HFFc6 (cell line): ENCODE measurements around the gene FER. TPM values are rescaled to one million over a fixed set of nuclear protein-coding genes. Genes with fewer than 3 reads are reported as not detected.
"Not testable (repeated sequence)": the region's sequence is repeated elsewhere in the genome, so short reads cannot be mapped to it uniquely, and the experiment has no call there.

ENCODE experiments used
- DNase-seq: peaks from one replicate; pipeline ENCODE4 v3.0.0-alpha.2; 2018
- H3K27ac Mint-ChIP-seq: 2 replicates; pipeline ENCODE4 v1.8.0; 2020; ENCODE audit warnings: mild to moderate bottlenecking, mixed read lengths
- H3K27me3 Mint-ChIP-seq: 2 replicates; pipeline ENCODE4 v1.8.0; 2021; ENCODE audit warnings: mild to moderate bottlenecking, moderate library complexity, mixed read lengths; ENCODE audit not compliant: insufficient read depth
- H3K36me3 Mint-ChIP-seq: 2 replicates; pipeline ENCODE4 v1.8.0; 2021; ENCODE audit warnings: low read depth, mixed read lengths
- H3K4me1 Mint-ChIP-seq: 2 replicates; pipeline ENCODE4 v1.8.0; 2020; ENCODE audit warnings: low read depth, mixed read lengths
- H3K4me3 Mint-ChIP-seq: 2 replicates; pipeline ENCODE4 v1.8.0; 2020; ENCODE audit warnings: mild to moderate bottlenecking, moderate library complexity, mixed read lengths
- H3K9me3 Mint-ChIP-seq: 2 replicates; pipeline ENCODE4 v1.8.0; 2020; ENCODE audit warnings: mild to moderate bottlenecking, mixed read lengths
- CTCF ChIP-seq: fragments of 200-600 bp; sonication (generic); IDR thresholded peaks from 2 replicates; pipeline ENCODE4 v1.5.0; 2021; ENCODE audit warnings: antibody characterized with exemption, mild to moderate bottlenecking
- total RNA-seq, 6 experiments: library from RNA; stranded (reverse); fragmentation: NEBNext Ultra II Directional; extraction: Animal tissue kit (Norgen Biotek cat#: 25700); gene quantifications; 2 replicates in 1 of 6; 3 replicates in 5 of 6; pipeline ENCODE4 v1.2.3, GENCODE V29; 2021

The FER gene
- total RNA-seq, 6 experiments from 2014 or later, result 20.2 to 24.6 (median 22.9) TPM

DNA sequence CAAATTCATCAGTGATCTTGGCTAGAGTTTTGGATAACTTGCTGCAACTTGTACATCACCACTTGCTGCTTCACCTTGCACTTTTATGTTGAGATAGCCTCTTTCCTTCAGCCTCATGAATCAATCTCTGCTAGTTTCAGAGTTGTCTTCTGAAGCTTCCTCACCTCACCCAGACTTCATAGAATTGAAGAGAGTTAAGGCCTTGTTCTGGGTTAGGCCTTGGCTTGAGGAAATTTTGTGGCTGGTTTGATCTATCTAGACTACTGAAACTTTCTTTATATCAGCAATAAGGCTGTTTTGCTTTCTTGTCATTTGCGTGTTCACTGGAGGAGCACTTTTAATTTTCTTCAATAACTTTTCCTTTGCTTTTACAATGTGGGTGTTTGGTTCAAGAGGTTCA is 12.8 kb downstream of the FER start:
- DNase-seq, result no peak
- 0 out of 2 replicates have a peak, but pooled peaks cover 3% of the 10 kb centered on the region for H3K4me1 Mint-ChIP-seq
- peaks cover 24% of the 10 kb centered on the region for H3K36me3 Mint-ChIP-seq
- H3K27me3 Mint-ChIP-seq, result no peaks in the 10 kb centered on the region
- H3K4me3 Mint-ChIP-seq, result no peak overlapping the region
- H3K9me3 Mint-ChIP-seq, result no peaks in the 10 kb centered on the region
- no peak for TF ChIP-seq CTCF
- H3K27ac Mint-ChIP-seq, result no peak overlapping the region

DNA sequence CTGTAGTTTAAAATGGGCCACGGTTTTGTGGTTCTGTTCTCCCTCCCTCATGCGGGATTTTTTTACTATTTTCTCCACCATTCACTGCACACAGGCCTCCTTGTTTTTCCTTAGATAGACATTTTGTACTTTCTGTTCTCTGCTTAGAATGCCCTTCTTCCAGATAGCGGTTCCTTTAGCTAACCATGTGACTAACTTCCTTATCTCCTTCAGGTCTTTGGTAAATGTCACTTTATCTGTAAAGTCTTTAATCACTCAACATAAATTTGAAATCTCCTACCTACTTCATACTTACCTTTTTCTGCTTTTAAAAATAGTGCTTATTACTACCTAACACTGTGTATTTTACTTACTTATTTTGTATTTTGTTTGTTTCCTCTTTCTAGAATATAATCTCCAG is 15.0 kb downstream of the FER start:
- no peak overlapping the region for H3K27ac Mint-ChIP-seq

GRCh38 chr5:108763222-108763916 is 15.7 kb downstream of the FER start:
- no peak for TF ChIP-seq CTCF
- DNase-seq, result no peak
- H3K36me3 Mint-ChIP-seq, result peaks cover 23% of the 10 kb centered on the region
- H3K27ac Mint-ChIP-seq, result no peak overlapping the region
- no peaks in the 10 kb centered on the region for H3K27me3 Mint-ChIP-seq
- H3K9me3 Mint-ChIP-seq, result no peaks in the 10 kb centered on the region
- peaks cover 12% of the 10 kb centered on the region for H3K4me1 Mint-ChIP-seq
- H3K4me3 Mint-ChIP-seq, result no peak overlapping the region

More for the DNA sequence above, 15.0 kb downstream of the FER start:
- TF ChIP-seq CTCF, result no peak
- no peaks in the 10 kb centered on the region for H3K9me3 Mint-ChIP-seq
- no peak overlapping the region for H3K4me3 Mint-ChIP-seq
- DNase-seq, result no peak
- H3K4me1 Mint-ChIP-seq, result peaks cover 12% of the 10 kb centered on the region
- peaks cover 24% of the 10 kb centered on the region for H3K36me3 Mint-ChIP-seq
- H3K27me3 Mint-ChIP-seq, result no peaks in the 10 kb centered on the region

DNA sequence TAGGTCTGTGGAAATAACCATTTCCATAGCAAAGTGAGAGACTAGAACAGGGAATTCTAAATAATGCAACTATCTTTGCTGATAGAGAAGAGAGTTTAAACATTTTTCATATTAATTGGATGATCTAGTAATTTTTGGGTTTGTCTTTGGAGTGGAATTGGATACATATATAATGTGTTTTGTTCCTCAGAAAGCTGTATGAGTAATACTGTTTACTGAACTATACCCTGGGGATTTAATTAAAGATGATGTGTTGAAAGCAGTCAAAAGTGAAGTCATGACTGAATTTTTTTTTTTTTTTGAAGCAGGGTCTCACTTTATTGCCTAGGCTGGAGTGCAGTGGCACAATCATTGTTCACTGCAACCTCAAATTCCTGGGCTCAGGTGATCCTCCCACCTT is 17.9 kb downstream of the FER start:
- no peaks in the 10 kb centered on the region for H3K9me3 Mint-ChIP-seq
- no peak for DNase-seq
- no peak overlapping the region for H3K4me3 Mint-ChIP-seq
- peaks cover under 1% of the 10 kb centered on the region for H3K36me3 Mint-ChIP-seq
- TF ChIP-seq CTCF, result no peak
- H3K27ac Mint-ChIP-seq, result no peak overlapping the region
- no peaks in the 10 kb centered on the region for H3K27me3 Mint-ChIP-seq
- peaks cover 19% of the 10 kb centered on the region for H3K4me1 Mint-ChIP-seq

- H3K4me1 Mint-ChIP-seq, result peaks cover 19% of the 10 kb centered on the region
- H3K27me3 Mint-ChIP-seq, H3K27ac Mint-ChIP-seq, H3K4me3 Mint-ChIP-seq, DNase-seq, H3K36me3 Mint-ChIP-seq, H3K9me3 Mint-ChIP-seq: not testable (repeated sequence)
Observed at GRCh38 chr5:108766916-108767315, 19.2 kb downstream of the FER start.

GRCh38 chr5:108769352-108769751 is 21.7 kb downstream of the FER start:
- no peak for DNase-seq
- TF ChIP-seq CTCF, result no peak
- Mint-ChIP-seq H3K4me1 (peaks cover 19% of the 10 kb centered on the region), H3K4me3 (no peak overlapping the region; the same call in 1 of the 2 replicates), H3K27ac (no peak overlapping the region), H3K36me3 (peaks cover 13% of the 10 kb centered on the region), H3K9me3 (no peaks in the 10 kb centered on the region; the same call in none of the 2 replicates), H3K27me3 (peaks cover 2% of the 10 kb centered on the region; the same call in 1 of the 2 replicates)
